HG03575 (cell line): ENCODE measurements around the gene ATP2B3.
A peak's percentile ranks its signal among the peaks of the same experiment; 100 is the strongest.

ENCODE experiments used
- ATAC-seq: cut with Tn5 transposase; IDR thresholded peaks from one replicate; pipeline ENCODE4 v1.9.1; 2021; ENCODE audit not compliant: unreplicated experiment, insufficient number of reproducible peaks, low FRiP score; ENCODE audit errors: extremely low read depth

Gene ATP2B3

DNA sequence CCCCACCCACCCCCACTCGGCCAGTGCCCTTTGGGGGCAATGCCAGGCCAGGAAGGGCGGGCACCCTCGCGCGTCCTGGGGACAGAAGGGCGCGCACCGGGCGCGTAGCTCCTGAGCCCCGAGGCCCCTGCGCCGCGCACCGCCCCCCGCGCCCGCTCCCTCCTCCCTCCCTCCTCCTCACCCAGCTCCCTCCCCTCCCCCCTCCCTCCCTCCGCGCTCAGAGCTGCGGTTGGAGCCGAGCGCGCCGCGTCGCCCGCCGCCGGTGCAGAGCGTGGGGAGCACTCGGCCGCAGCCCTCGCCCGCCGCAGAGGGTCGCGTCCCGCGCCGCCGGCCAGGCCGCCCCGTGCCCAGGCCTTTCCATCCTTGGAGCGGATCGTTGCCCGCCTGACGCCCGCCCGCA lies at the start of gene ATP2B3:
Gene ATP2B3, plus strand, starts transcription at position 220 of the 400 bp plus-strand sequence. CDS start 18,606 bp downstream, outside the sequence.
- ATAC-seq = no peak

DNA sequence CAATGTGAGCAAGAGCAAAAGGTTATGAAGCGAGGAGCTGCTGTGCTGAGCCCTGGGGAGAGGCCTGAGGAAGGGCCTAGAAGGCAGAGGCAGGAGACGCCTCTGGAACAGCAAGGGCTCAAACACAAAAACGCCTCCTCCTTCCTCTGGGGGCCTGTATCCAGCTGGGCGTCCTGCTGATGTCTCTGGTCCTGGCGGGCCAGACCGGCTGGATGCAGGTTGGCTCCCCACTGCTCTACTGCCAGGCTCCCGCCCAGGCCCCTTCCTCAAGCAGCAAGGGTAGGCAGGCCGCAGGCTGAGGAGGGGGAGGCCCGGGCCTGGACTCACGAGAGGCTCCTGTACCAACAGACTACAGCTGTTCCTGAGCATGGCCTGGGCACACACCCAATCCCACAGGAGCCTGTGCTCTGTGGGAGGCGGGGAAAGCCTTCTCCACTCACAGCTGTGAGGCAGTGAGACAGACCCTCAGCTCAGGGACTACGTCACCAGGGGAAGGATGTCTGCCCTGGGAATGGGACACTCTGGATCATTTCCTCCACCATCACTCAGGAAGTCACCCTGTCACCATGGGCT lies 49.3 kb upstream of the ATP2B3 start:
- ATAC-seq = no peak

DNA sequence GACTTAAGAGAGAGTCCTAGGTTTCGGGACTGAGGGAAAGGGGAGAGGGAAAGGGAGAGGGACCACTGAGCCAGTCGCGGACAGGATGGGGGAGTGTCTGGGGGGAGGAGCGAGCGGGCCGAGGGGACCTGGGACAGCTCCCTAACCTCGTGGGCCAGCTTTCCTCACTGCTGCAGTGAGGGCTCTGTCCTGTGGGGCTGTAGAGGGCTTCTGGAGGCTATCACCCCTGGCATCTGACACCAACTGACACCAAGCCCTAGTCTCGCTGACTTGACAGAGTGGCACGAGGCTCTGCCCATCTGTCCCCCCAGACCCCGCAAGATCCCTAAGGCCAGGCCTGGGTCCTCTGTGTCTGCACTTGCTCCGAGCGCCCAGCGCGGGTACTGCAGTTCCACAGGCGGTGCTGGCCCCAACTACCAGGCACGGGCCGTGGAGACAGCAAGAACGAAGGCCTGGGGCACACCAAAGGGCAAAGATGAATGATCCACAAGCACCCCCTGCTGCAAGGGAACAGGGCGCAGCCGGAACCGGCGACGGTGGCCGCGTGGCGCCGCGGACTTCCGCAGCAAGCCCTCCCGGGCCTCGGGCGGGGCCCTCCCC lies 47.5 kb upstream of the ATP2B3 start:
- ATAC-seq = no peak

DNA sequence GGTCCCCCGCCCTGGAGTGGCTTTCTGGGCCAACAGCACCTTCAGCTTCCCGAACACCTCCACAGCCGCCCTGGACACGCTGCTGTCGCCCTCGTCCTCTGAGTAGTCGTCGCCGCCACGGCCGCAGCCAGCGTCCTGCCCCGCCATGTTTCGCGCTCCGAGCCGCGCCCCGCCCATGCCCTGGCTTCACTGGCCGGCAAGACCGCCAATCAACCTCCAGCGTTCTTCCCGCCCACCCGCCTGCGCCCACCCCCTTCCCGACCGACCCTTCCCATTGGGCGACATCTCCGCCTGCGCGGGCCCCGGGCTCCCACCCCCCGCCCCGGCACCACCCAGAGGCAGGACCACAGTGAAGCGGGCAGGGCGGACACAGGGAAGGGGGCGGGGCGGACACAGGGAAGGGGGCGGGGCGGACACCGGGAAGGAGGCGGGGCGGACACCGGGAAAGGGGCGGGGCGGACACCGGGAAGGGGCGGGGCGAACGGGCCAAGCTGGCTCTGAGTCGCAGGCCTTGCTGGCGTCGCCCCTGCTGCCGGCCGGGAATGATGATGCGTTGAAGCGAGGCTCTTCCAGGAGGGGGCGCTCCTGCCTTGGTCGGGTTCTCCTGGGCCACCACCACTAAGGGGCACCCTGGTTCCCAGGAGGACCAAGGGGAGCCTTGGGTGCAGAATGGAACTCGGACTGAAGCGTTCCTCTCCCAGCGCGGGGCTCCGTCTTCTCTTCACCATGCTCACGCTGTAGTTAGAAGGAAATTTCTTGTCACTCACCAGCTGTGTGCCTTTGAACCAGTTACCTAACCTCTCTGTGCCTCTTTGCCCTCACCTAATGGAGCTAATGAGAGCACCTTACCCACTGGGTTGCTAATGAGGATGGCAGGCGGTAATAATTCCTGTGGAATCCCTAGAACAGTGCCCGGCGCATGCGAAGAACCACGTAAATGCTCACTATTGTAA lies 46.8 kb upstream of the ATP2B3 start, which contains the start of gene HAUS7:
Gene HAUS7, minus strand, starts transcription at position 166 of the 953 bp plus-strand sequence. Its CDS starts 19 bp downstream, at position 147.
- ATAC-seq = peak; percentile 58

DNA sequence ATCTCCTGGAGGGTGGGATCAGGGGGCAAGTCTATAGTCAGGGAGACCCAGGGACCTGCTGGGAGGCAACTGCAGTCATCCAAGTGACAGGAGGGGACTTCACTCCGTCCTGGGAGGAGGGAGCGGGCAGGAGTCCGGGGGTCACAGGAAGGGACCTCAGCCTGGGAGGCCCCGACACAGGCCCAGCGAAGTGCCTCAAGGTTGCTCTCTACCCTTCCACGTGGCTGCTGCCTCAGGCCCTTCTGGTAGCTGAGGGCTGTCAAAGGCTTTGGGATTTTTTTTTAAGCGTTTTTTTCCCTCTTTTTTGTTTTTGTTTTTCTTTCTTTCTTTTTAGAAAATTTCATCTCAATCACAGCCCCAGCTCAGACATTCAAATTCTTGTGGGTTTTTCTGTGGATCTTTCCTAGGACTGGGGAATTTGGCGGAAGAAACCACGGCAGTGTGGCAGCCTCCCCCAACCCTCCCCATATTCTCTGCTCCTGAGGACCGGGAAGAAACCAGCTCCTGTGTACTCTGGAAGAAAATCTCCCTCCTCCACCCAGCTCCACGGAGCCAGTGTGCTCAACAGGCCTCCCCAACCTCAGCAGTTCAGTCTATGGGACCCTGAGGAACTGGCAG lies 45.7 kb upstream of the ATP2B3 start:
- no peak for ATAC-seq

DNA sequence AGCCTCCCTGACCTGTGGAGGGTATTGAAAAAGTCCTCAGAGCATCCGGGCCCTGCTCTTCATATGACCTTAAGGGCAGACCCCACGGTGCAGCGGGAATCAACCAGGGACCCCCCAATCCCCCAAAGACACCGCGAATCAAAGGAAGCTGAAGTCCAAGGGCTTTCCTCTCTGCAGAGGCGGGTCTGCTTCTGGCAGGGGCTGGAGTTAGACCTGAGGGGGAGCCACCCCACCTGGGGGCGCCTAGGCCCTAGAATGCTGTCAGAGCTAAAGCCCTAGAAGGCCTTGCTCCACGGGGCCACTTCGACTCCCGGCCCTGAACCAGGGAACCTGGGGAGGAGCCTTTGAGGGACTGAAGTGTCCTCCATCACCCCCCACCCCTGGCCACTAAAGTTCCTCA lies 44.3 kb upstream of the ATP2B3 start:
- ATAC-seq = no peak

DNA sequence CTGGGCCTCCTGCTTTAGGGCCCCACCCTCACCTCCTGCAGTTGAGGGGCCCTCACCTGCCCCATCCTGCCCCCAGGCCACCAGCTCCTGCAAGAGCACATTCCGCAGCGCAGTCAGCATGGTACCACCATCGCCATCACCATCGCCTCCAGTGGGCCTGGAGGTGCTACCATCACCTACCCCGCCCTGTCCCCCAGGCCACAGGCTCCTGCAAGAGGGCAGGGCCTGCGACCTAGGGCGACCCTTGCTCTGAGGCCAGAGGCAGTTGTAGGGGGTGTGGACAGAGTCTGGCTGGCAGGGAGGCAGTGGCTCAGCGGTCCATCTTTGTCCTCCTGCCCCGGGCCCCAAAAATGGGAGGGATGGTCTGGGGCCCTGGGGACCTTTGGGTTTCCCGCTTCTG lies 43.2 kb upstream of the ATP2B3 start:
- ATAC-seq = no peak

DNA sequence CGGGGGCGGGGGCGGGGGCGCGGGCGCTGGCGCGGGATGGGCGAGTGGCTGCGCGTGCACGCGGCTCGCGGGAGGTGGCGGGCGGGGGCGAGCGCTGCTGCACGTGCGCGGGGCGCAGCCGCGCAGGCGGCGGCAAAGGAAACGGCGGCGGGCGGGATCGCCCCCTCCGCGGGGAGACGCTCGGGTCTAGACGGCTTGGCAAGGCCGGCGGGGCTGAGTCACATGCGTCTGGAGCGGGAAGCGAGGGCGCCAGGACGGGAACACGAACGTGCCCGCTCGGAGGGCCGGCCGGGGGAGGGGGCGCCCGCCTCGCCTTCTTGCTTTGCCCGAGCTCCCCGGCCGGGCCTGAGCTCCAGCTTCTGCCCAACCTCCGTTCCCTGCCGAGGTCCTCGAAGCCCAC lies 42.7 kb upstream of the ATP2B3 start:
- ATAC-seq = no peak

DNA sequence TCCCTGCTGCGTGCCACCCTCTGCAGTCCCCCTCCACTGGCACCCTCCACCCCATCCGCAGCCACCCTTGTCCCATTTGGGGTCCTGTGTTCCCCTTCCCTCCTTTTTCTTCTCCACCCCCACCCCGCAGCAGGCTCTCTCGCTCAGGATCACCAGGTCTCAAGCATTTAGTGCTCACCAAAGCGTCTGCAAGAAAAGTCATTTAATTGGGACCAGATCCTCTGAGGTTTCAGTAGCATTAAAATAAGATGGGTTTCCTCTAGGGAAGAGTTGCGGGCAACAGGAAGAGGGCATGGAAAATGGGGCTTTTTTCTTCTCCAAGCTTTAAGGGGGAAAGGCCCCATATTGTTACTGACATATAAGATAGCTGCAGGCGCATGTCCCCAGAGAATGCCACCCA lies 42.2 kb upstream of the ATP2B3 start:
- no peak for ATAC-seq

DNA sequence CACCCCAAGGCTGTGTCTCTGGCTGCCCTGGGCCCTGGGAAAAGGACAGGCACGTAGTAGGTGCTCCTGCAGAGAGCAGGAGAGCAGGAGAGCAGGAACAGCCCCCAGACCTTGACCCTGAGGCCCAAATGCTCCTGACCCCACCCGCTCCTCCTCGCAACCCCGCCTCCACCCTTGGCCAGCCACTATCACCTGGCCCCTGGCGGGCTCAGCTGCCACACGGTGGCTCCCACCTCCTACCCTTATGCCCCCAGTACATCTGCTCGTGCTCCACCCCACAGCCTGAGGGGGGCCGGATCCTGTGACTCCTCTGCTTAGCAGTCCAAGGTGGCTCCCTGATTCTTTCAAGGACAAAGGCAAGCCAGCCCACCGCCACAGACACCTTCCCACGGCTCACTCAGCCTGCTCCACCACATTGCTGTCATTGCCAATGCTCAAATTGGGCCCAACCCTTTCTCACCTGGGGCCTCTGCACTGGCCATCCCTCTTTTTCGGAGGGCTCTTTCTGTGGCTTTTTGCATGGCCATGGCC lies 41.6 kb upstream of the ATP2B3 start:
- ATAC-seq = no peak

DNA sequence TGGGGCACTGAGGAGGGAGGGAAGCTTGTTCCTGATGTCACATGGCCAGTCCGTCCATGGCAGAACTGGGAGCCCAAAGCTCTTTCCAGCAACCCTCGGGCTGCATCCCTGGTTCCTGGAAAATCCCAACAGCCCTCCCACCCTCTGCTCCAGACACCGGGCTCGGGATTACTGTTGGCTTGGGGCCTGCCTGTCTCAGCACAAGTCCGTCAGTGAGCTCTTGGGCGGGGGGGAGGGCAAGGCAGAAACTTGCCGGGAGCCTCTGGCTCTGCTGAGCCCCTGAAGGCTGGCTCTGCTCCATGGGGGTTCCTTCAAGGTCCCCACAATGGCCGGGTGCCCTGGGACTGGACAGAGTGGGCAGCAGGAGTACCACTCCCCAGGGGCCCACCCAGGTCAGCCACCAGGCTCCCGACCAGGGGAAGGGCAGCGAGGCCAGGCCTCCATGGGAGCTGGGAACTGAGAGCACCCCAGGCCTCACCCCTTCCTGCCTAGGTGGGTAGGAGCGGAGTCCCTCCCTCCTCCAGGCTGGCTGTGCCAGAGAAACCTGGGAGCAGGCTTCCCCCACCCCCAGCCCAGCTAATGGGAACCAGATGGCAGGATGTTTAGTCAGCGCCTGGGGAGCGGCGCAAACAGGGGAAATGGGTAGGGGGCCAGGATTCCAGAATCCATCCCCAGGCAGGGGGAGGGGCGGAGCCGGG lies 40.6 kb upstream of the ATP2B3 start:
- no peak for ATAC-seq

DNA sequence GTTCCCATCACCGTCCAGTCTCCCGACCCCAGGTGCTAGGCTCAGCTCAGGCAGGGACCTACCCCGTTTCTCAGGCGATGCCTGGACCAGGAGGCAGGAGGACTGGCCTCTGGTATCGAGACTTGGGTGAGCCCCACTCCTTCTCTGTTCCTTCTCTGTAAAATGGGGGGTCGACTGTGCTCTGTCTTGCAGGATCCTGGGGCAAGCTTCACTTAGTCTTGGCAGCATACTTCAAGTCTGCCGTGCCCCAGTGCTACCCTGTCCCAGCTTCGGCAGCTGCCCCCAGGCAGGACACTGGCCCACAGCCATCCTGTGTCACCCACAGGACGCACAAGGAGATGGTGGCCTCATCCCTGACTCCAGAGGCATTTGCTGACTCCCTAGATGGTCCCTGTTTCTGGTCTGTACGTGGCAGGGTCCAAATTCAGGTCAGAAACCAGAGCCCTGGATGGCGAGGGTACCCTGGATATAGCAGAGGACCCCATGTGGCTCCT lies 40.0 kb upstream of the ATP2B3 start:
- no peak for ATAC-seq

DNA sequence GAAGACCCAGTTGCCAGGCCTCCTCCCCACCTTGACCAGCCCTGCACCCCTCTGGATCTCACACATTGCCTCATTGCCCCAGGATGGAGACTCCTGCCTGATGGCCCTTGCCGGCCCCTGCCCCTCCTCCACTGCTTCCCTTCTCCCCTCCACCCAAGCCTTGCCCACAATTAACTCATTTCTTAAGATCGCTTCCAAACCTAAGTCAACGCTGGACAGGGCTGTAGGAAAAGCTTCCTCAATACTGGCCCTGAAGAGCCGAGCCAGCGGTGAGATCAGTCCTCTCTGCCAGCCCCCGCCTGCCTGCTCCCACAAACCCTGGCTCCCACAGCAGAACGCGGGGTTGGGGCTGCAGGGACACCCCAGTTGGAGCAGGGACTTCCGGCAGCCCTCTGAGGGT lies 39.5 kb upstream of the ATP2B3 start:
- no peak for ATAC-seq

DNA sequence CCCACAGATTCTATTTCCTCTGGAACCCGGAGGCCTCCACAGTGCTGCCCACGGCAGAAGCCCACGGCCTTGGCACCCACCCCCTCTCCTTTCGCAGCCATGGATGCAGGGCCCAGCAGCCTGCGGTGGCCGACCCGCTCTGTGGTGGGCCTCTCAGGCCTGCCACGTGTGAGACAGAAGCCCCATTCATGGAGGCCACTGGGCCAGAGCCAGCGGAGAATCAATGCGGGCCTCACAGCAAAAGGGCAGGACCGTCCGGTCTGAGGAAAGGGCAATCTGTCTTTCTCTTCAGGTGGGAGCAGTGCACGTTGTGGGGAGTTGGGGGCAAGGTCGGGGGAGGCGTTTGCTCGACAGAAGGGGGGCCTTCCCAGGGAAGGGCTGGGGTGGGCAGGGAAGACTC lies 38.7 kb upstream of the ATP2B3 start:
- no peak for ATAC-seq

DNA sequence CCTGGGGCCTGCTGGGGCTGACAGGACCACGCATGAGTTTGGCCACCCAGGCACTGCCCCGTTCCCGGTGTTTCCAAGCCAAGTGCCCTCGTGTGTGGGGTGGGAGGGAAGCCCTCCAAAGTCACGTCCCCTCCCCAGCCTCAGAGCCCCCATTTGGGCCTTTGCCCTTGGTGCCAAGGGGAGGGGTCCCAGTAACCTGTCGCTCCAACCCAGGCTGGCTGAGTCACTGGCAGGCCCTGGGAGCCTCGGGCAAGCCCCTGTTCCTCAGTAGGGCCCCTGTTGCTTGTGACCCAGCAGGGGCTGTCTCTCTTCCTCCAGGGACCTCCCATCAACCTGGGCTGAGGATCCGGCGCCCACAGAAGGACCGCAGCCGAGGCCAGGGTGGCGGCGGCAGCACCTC lies 36.4 kb upstream of the ATP2B3 start:
- ATAC-seq = no peak

DNA sequence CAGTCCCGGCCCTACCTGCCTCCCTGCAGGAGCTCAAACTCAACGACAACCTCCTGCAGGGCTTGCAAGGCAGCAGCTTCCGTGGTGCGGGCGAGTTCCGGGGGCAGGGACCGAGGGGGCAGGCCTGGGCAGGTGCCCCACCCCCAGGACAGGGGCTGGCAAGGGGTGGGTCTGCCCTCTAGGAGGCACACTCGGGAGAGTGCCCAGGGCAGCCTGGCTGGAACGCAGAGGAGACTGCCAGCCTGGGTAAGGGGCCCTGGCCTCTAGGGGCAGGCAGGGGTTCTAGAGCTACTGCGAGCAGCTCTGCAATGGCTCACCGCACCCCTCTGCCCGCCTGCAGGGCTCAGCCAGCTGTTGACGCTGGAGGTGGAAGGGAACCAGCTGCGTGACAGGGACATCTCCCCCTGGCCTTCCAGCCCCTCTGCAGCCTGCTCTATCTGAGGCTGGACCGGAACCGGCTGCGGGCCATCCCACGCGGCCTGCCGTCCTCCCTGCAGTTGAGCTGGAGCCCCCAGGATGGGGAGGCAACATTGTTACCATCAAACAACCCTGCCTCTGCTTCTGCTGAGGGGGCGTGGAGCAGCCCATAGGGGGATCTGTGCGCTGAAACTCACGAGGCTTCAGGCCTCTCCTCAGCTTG lies 34.9 kb upstream of the ATP2B3 start:
- no peak for ATAC-seq

DNA sequence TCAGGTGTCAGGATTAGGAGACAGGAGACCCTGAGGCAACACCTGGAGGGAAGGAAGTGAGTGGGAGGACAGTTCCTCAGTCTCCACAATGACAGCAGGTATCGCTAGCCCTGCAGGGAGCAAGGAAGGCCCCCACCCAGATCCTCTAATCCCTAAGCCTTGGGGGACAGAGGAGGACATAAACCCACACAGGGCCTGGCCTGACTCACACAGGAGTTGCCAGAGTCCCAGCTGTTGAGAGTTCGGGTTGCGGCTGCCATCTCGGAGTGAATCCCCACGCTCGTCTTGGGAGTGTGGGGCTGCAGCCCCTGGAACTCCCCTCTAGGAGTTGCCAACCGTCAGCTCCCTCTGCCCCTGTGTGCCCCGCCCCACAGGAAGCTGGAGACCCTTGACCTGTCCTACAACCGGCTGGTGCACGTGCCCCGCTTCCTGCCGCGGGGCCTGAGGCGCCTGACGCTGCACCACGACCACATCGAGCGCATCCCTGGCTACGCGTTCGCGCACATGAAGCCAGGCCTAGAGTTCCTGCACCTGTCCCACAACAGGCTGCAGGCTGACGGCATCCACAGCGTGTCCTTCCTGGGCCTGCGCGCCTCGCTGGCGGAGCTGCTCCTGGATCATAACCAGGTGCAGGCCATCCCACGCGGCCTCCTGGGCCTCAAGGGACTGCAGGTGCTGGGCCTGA lies 31.9 kb upstream of the ATP2B3 start:
- no peak for ATAC-seq

DNA sequence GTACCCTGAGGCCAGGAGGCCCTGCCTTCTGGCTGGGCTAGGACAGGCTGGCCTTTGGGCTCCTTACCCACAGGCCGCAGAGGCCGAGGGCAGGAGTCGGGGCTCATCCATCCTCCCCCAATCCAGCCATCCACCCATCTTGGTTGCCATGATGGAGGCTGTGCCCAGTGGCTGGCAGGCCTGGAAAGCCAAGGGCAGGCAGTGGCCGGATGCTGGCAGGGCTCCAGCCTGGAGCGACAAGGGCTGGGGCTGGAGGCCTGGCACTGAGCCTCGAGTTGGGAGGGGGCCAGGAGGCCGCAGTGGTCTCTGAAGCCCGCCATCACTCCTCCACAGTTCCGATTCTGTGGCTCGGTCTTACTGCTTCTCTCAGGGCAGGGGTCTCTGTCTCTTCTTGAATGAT lies 31.3 kb upstream of the ATP2B3 start:
- no peak for ATAC-seq
